GM19397 (cell line): ENCODE data around the gene CST3.
A peak's percentile ranks its signal among the peaks of the same experiment; 100 is the strongest.
"Not testable (repeated sequence)": the region's sequence is repeated elsewhere in the genome, so short reads cannot be mapped to it uniquely, and the experiment has no call there.

Source experiments
- ATAC-seq: cut with Tn5 transposase; IDR thresholded peaks from one replicate; pipeline ENCODE4 v1.9.1; 2021; ENCODE audit warnings: mild to moderate bottlenecking, moderate library complexity; ENCODE audit not compliant: unreplicated experiment

Gene CST3, protein sequence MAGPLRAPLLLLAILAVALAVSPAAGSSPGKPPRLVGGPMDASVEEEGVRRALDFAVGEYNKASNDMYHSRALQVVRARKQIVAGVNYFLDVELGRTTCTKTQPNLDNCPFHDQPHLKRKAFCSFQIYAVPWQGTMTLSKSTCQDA

DNA sequence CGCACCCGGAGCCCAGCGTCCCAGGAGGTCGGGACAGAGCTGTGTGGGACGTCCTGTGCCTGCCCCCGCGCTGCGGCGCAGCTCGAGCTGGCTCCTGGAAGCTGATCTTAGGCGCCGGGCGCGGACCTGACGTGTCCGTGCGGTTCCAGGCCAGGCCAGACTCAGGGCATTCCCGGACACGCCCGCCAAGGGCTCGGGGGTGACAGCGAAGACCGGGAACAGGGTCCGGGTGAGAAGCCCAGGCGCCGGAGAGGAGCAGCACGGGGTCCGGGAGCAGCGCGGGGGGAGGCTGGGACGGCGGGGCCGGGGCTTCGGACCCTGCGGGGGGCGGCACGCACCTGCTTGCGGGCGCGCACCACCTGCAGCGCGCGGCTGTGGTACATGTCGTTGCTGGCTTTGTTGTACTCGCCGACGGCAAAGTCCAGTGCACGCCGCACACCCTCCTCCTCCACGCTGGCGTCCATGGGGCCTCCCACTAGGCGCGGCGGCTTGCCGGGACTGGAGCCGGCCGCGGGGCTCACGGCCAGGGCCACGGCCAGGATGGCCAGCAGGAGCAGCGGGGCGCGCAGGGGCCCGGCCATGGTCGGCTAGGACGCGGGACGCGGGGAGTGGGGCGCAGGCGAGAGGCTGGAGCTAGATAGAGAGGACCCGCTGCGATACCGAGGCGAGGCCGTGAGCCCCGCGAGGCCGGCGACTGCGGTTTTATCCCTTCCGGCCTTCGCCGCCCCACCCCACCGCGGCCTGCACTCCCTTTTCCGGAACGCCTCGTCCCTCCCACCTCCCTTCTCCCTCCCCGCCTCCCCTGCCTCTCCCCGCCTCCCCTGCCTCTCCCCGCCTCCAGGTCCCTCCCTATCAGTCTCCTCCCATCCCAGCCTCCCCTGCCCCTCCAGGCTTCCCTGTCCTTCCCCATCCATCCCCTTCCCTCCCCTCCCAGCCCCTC, at the start of gene CST3:
CST3 (minus strand) TSS at position 674 of the 940 bp plus-strand sequence; CDS start at position 581, 93 bp downstream.
- ATAC-seq = peak; percentile 71

DNA sequence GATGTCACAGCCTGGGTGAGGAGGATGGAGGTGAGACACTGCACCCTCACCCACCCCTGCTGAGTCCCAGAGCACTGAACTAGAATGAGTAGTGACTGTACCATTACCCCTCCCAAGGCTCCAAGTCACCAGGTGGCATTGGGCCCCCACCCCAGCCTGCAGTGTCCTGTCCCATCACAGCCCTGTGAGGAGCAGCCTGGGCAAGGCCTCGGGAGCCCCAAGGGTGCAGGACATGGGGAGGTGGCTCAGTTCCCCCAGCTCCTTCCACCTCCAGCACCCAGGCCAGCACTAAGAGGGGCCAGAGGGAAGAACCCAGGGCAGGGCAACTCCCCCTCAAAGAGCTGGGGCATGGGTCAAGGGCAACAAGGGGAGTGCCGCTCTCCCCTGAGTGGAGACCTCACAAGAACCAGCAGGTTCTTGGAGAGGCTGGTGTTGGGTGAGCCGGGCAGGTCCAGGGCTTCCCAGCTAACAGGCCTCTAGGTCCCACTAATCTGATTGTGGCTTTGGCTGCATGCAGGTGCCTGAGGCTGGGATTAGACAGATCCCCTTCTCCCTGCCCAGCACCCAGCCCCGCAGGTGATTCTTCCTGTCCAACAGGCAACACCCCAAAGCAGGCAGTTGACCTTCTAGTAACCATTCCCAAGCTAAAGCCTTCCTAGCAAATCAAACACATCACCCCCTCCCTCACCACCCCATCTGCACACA, 48.4 kb upstream of the CST3 start:
- ATAC-seq = no peak

DNA sequence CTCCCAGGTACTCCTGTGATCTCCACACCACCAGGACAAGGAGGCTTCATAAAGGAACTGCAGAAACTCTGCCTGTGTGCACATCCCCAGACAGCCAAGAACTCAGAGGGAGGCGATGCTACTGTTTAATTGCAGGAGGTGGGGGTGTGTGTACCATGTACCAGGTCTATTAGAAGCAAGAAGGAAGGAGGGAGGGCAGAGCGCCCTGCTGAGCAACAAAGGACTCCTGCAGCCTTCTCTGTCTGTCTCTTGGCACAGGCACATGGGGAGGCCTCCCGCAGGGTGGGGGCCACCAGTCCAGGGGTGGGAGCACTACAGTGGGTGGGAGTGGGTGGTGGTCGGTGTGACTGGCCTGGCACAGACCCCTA, 47.8 kb upstream of the CST3 start:
- not testable (repeated sequence) for ATAC-seq

DNA sequence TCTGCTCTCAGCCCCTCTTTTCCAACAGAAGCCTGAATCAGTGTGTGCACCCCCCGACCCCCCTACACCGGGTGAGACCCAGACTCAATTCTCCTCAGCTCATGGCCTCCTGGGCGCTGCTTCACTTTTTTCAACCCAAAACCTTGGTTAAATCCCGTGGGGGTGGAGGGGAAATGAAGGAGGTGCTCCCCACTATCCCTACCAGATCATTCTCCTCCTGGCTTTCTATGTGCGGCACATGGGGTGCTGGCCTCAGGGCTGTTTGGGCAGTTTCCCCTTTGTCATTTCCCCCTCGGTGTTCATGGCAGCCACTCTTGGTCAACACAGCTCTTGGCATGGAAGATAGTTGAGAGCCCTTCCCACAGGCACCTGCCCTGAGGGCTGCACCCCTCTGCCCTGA, 46.5 kb upstream of the CST3 start:
- ATAC-seq = no peak

DNA sequence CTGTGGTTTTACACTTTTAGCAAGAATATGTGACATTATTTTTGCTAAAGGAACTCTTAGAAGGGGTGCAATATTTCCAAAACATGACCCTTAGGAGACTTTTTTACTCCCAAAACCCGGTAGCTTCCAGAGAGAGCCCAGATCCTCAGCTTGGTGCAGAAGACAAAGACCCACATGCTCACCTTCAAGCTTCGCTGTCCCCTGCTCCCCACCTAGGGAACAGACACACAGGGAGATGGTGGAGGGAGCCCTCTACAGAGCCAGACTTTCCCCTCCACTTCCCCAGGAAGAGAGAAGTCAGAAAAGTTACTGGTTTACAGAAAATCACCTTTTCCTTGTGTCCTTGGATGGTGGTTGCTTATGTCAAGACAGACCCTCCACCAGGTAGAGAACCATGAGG, 46.1 kb upstream of the CST3 start:
- ATAC-seq = no peak

DNA sequence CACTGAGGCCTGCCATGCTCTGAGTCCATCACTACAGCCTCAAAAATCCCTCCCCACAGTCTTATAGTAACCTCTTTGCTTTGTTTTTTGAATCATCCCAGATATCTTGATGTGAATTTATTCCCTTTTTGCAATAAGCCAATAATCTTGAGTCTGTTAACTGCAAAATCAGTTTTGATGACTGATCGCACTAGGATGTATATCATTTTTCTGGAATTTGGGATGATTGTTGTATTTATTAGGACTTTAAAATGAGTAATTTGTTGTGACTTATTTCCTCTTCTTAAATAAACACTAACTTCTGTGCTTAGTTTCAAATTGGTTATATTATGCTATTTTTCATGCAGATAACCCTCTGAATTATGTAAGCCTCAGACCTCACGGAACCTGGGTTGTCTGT, 45.5 kb upstream of the CST3 start:
- ATAC-seq = no peak

DNA sequence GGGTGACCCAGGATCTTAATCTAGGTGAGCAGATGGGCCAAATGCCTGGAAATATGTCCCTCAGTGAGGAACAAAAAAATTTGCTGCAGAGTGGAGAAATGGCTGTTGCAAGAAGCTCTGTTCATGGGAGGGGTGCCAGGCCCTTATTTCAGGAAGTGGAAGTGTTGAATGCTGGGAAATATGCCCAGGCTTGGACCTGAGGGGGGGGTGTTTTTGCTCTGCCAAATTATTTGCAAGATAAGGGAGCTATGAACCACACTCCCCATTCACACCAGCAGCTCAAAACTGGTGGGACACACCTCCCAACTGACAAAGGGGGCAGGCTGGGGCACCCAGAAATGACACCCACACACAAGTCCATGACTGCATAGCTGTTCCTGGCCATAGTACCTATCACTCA, 42.4 kb upstream of the CST3 start:
- no peak for ATAC-seq

DNA sequence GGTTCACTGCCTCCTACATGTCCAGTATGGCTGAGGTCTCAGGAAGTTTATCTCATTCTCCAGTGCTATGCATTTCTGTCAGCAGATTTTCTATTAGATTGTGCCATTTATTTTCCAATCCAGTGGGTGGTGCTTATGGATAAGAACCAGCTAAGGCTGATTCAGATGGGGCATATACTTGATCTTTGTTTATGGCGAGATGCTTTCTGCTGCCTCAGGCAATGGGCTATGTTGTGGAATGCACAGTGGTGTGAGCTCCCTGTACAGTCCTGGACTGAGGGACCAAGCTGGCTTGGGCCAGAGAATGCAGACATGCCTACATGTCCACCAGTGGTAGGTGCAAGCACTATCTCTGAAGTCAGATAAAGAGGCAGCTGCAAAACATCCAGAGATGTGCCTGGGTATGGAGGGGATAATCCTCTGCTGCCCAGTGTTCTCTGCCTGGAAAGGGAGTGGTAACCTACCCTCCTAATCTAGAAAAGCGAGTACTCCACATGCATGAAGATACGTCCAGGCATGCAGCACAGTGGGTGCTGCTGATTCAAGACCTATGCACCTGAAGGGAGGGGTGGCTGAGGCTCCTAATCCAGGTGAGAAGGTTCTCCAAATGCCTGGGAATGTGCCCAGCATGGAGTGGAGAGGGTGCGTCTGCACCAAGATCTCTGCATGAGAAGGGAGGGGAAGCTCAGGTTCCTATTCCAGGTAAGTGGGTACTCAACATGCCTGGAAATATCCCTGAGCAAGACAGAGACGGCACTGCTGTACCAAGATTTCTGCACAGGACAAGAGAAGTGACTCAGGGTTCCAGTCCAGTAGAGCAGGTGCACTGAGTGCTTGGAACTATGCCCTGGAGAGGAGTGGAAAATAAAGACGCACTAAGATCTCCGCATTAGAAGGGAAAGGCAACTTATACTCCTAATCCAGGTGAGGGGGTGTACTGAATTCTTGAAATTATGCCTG, 41.7 kb upstream of the CST3 start:
- no peak for ATAC-seq

DNA sequence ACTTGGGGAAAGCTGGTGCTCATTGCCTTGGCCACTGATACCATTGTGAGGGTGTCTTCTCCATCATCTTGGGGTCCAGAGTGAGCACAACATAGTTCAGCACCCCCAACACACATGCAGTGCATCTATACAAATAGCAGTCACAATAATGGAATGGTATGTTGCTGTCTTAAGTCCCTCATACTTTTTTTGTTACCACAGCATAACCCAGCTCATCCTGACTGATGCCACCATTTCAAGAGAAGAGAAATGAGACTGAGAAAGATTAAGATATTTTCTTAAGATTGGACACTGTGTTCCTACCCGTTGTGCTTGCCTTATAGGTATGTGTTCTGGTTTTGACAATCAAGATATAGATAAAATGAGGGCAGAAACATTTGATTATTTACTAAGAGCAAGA, 35.5 kb upstream of the CST3 start:
- ATAC-seq = no peak

DNA sequence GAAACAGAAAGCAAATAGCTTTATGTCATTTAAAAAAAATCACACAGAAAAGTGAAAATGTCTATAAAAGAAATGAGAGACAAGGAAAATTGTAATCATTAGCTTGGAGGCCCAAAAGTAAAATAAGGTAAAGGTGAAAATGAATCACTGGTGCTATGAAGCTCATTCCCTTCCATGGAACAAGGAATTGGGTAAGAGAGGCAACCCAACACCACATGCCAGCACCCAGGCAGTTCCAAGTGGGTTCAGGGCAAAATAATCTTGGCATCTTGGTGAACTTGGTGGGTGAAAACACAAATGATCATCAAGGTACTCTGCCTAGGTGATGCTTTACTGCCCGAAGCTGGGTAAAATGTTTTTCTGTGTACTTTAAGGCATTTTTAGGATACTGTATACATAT, 34.4 kb upstream of the CST3 start:
- ATAC-seq = no peak

DNA sequence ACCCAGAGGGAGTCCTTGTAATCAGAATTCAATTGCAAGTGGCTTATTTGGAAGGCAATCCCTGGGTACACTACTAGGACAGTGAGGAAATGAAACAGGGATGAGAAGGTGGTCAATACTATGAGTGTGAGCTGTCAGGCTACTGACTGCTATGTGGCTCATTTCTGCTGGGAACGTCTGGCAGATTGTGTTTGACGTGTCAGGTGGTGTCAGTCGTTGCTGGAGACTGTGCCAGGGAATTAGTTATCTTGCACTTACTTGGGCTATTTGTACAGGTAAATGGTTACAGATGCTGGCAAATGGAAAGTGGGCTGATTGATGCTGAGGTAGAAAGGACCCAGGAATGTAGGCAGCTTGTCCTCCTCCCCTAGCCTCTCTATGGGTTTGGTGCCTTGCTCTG, 33.7 kb upstream of the CST3 start:
- ATAC-seq = no peak

DNA sequence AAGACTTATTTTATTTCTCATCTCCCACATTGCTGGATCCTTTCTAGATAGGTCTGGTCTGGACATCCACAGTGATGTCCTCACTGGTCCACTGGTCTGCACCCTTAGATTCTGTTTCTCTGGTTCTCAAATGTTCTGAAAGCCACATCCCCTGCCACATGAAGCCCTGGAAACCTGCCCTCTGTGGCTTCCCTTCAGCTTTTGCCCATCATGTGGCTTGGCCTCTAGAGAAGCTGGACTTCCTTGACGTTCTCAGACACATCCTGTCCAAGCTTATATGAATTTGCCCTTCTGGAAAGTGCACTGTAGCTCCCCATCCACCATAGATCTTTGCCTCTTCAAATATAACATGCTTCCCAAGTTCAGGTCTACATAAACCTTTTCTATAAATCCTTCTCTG, 32.6 kb upstream of the CST3 start:
- ATAC-seq = no peak

DNA sequence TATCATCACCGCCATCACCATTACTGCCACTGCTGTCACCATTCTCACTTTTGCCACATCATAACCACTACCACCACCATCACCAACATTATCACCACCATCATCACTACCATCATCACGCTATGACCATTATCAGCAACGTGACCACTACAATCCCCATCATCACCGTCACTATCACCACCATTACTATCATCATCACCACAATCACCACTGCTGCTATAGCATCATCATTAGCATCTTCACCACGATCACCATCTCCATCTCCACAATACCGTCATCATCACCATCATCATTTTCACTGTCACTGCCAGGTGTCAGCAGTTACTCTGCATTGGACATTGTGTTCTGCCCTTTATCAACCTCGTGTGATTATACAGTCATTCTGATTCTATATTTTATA, 32.1 kb upstream of the CST3 start:
- ATAC-seq = no peak

DNA sequence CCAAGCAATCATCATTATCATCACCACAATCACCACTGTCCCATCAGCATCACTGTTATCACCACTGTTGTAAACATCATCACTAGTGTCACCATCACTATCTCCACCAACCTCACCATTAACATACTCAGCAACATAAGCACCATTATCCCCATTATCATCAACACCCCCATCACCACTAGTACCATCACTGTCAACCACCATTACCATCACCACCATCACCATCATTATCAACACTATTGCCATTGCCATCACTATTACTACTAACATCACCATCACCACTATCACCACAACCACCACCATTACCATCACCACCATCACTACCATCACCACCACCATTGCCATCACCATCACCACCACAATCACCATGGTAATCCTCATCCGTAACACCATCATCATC, 31.6 kb upstream of the CST3 start:
- ATAC-seq = no peak

DNA sequence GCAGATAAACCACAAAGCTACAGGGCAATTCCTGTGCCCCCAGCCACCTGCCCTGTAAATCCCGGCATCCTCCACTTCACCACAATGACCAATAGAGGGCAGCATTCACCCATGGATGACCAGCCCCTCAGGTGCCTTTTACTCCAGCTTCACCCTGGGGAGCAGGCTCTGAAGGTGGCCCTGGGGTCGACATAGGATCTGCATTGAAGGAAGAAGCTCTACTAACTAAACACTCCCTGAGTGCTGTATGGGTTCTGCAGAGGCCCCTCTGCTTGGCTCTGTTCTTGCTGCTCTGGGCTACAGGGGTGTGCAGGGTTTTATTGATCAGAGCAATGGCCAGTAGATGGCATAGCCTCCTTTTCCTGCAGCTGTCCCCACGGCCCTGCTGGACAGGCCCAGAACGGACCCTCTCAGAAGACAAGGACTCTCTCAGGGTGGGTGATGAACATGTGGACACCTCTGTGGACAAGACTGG, 30.8 kb upstream of the CST3 start:
- no peak for ATAC-seq

DNA sequence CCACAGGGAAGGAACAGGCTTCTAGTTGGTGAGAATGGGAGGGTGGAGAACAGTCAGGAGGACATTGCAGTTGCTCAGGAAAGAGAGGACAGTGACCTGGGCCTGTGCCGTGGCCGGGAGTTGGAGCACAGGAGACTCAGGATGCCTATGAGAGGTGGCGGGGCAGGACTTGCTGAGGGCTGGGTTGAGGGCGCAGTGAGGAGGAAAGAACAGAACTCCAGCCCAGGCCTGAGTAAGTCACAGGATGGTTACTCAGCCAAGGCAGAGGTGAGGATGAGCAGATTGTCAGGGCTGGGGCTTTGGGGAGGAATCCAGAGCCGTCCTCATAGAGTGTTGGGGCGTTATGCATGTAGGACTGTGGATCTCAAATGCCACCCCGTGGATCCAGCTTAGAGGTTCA, 29.9 kb upstream of the CST3 start:
- ATAC-seq = no peak

DNA sequence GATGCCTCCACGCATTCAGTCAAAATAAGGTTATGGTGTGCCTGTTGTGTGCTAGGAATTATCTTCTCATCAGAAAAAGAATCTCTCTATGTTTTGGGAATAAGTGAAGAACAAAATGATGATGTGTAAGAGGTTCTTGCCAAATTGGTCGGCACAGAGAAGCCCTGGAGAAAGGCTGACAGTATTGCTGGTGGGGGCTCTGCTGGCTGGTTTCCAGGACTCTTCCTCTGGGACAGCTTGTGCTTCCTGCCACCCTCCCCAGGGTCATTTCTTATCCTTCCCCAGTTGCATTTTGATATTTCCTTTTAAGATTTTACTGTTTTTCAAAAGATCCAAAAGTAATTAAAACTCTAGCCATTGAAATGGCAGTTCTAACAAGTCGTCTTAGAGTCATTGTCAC, 28.9 kb upstream of the CST3 start:
- ATAC-seq = no peak

DNA sequence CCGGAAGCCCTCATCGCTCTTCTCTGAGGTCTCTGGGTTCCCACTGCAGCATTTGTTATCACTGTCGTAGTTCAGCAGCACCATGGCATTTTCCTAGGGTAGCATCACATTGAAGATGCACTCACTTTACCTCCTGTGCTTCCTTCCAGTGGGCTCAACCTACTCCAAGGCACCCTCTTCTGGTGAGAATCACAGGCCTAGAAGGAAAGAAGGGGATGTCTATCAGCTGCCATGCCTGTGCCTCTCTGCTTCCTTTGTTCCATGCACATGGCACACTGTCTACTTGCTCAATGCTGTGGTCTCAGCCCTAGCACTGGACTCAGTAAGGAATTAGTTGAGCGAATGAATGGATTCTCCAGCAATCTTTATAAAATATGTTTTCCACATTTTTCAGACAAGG, 28.4 kb upstream of the CST3 start:
- no peak for ATAC-seq

DNA sequence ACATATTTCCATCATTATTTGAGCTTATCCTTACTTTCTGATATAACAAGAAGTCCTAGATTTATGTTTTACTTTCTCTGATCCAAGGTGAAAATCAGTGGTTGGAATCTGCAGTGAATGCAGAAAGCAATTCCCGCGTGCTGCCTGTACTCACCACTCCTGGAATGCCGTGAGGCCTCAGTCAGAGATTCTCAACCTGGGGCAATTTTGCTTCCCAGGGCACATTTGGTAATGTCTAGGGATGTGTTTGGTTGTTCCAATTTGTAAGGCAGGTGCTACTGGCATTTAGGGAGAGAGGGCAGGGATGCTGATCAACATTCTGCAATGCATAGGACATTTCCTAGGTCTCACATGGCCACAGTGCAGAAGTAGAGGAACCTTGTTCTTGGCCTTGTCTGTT, 27.2 kb upstream of the CST3 start:
- no peak for ATAC-seq

DNA sequence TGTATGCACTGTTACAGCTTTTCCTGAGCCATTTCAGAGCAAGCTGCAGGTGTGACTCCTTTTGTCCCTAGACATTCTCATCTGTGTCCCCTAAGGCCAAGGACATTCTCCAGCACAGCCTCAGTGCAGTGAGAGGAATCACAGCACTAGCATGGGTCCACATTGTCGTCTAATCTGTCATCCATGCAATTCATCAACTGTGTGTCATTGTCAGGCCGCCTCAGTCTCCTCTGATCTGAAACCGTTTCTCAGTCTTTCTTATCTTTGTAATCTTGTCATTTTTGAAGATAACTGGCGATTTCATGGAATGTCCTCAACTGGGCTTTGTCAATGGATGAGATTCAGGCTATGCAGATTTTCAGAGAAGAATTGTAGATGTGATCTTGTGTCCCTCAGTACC, 26.3 kb upstream of the CST3 start:
- not testable (repeated sequence) for ATAC-seq

DNA sequence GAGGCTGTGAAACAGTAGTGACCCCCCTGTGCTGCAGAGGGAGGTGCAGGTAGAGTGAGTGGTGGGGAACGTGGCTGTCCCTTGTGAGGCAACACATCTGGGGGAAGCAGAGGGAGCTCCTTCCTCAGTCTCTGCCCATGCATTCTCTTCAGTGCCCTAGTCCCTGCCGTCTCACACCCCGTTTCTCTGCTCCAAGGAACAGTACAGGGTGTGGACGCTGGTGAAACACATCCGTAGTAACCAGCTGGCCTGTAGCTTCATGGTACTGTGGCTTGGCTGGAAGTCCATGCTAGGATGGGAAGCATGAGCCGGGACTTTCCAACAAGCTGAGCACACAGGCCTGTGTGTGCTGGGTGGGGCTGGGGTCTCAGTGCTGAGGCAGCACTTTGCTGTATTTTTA, 25.4 kb upstream of the CST3 start:
- ATAC-seq = no peak
